GM18526 (cell line): Measurements from ENCODE around the gene PRRG3.

Source experiments
- POLR2A ChIP-seq: IDR thresholded peaks from 3 replicates; pipeline ENCODE4 v1.6.1; 2011; ENCODE audit not compliant: insufficient read length; ENCODE audit errors: extremely low read depth

Gene PRRG3

GRCh38 chrX:151701531-151701930 lies 6.3 kb downstream of the PRRG3 start:
- no peak for TF ChIP-seq POLR2A

DNA sequence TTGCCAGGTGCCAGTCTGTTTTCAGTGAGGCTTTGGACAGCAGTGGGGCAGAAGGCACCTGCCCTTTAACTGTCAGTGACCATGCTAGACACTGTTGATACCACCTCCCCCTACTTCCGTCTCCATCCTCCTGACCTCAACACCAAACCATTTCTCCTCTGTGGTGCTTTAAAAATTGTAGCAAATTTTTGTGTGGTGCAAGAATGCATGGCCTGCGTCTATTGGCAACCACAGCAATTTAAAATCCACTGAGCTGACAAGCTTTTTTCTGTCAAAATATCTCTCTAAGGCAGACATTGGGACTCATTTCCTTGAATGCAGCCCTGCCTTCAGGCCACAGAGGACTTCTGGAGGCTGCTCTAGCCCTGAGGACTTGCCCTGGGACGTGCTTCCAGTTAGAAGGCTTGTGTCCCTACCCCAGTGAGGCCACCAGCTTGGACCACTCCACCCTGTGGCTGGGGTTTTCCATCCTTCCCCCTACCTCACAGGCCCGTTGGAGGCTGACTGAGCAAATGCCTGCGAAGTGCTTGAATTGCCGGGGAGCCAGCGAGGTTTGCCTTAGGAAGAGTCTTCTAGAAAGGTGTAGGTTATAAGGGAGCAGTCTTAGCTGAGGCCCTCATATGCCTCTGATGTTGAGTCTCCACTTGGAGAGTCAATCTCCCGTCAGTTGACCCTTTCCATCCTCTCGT lies 6.9 kb downstream of the PRRG3 start:
- TF ChIP-seq POLR2A: no peak

GRCh38 chrX:151702741-151703340 lies 7.6 kb downstream of the PRRG3 start:
- no peak for TF ChIP-seq POLR2A

DNA sequence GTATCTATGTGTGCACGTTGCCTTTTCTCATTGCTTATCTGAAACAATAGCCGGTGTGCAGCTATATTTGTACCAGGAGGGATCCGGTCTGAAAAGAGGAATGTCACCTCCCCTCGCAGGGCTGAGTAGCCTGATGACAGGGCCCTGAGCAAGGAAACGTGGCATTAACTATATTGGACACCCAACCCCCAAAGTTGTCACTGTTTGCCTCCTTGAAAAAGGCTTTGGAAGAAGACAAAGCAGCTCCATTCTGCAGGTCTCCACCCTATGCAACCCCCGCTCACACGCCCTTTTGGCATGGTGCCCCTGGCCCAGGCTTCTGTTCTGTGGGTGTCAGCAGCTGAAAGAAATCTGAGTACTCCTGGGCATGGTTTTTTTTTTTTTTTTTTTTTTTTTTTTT lies 8.2 kb downstream of the PRRG3 start:
- no peak for TF ChIP-seq POLR2A

GRCh38 chrX:151704041-151704663 lies 8.9 kb downstream of the PRRG3 start:
- no peak for TF ChIP-seq POLR2A

- TF ChIP-seq POLR2A: no peak
Observed at GRCh38 chrX:151708821-151709220, 13.6 kb downstream of the PRRG3 start.

DNA sequence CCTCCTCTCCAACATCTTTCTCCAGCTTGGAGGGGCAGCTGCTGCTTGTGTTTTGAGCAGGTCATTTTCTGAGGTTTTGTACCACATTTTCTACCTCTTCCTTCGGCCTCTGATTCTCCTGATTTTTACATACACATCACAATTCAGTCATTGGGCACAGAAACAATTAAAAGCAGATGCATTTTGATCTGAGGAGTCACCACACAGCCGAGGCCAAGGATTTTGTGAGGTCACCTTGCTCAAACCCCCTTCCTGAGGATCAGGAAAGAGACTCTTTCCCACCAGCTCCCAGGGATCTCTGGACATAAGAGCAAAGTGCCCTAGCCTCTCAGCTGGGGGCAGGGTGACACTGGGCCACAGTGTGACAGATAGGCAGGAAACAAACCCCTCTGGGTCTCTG lies 15.2 kb downstream of the PRRG3 start:
- no peak for TF ChIP-seq POLR2A

- TF ChIP-seq POLR2A: no peak
Observed at GRCh38 chrX:151711154-151711553, 15.9 kb downstream of the PRRG3 start.

DNA sequence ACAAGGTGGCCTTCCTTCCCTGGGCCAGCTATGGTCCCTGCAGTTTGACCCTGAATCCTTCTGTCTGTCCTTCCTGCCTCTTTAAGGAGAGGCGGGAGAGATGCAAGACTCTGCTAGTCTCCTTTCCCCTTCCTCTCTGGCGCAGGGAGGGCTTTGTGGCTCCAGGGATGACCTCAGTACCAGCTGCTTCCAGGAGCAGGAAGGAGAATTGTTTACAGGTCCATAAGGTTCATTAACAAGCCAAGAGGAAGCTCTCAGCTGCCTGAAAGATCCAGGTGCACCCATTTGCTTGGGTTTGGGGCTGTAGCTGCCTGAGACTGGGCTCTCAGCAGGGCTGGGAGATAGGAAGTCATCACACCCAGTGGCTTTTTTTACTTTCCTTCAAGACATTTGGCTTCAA lies 16.5 kb downstream of the PRRG3 start:
- TF ChIP-seq POLR2A: no peak

GRCh38 chrX:151712253-151712652 lies 17.0 kb downstream of the PRRG3 start:
- TF ChIP-seq POLR2A: no peak

GRCh38 chrX:151713849-151714248 lies 18.6 kb downstream of the PRRG3 start:
- no peak for TF ChIP-seq POLR2A

GRCh38 chrX:151714362-151714761 lies 19.1 kb downstream of the PRRG3 start:
- no peak for TF ChIP-seq POLR2A

GRCh38 chrX:151715752-151716151 lies 20.5 kb downstream of the PRRG3 start, which contains the start of gene FATE1:
Gene FATE1, plus strand, starts transcription at chrX:151716035. Its CDS starts 85 bp downstream, at chrX:151716120.
- TF ChIP-seq POLR2A: no peak

DNA sequence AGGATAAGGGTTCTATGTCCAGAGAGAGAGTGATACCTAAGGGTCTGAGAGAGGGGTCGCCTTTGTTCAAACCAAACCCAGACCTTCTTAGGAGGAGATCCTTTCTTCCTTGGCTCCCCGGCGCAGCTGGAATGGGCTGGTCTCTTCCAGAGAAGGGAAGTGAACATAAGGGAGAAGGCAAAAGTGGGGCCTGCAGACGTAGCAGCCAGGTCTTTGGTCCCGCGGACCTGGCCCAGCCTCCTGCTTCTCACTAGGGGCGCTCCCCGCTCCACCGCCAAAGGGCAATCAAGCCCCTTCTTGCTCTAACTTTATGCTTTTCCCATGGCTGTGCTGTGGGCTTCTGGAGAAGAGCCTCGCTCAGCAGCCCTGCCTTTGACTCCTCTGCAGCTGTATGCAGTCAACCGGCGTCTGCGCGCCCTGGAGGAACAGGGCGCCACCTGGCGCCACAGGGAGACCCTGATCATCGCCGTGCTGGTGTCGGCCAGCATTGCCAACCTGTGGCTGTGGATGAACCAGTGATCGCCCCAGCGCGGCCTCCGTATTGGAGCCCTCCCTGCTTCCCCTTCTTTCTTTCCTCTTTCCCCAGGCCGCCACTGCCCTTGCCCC lies 27.1 kb downstream of the PRRG3 start:
- no peak for TF ChIP-seq POLR2A

DNA sequence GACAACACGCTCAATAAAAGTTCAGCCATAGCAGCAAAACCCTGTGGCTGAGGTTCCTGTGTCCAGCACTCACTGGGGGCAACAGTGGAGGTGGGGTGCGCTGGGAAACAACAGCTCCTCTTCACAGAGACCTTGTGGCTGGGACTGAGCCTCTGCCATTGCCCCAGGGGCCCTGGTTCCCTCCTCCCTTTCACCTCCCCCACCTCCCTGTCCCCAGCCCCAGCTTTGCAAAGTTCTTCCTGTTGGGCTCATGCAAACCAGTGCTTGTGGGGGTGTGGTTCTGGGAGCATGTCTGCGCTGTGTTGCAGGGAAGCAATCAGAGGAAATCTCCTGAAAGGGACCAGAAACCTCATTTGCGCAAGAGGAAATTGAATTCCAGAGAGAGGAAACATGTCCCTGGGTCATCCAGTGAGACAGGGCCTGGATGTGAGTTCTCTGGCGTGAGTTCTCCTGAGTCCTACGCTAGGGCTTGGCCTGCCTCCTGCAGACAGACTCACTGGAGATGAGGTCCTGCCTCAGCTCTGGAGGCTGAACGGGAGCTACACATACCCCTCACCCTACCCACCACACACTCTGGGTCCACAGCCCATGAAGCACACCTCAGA lies 28.0 kb downstream of the PRRG3 start:
- no peak for TF ChIP-seq POLR2A

GRCh38 chrX:151724563-151725337 lies 29.5 kb downstream of the PRRG3 start:
- TF ChIP-seq POLR2A: no peak

DNA sequence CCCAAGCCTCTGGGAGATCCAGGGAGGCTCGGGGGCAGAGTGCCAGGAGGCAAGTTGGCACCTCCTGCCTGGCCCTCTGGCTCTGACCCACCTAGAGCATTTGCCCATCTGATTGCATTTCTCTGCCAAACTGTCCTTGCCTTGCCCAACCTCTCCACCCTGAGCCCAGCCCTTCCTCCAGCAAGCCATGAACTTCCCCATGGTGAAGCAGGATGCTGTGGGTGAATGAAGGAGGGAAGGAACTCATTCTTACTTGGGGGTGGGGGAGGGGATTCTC lies 30.0 kb downstream of the PRRG3 start:
- no peak for TF ChIP-seq POLR2A
